Progenitor cell of endocrine pancreas (in vitro differentiated cells): Measurements from ENCODE around the gene LOC101059915.
"Not testable (repeated sequence)": the region's sequence is repeated elsewhere in the genome, so short reads cannot be mapped to it uniquely, and the experiment has no call there.

Experiments
- DNase-seq: peaks from one replicate; pipeline ENCODE4 v3.0.0; 2021; ENCODE audit warnings: low spot score; ENCODE audit not compliant: unreplicated experiment
- H3K27ac Mint-ChIP-seq: 2 replicates; pipeline ENCODE4 v1.8.0; 2021; ENCODE audit warnings: mild to moderate bottlenecking, moderate library complexity, mixed read lengths
- H3K27me3 Mint-ChIP-seq: 2 replicates; pipeline ENCODE4 v1.8.0; 2021; ENCODE audit warnings: mixed read lengths
- H3K36me3 Mint-ChIP-seq: 2 replicates; pipeline ENCODE4 v1.8.0; 2022; ENCODE audit warnings: mixed read lengths; ENCODE audit not compliant: insufficient read depth
- H3K4me1 Mint-ChIP-seq: 2 replicates; pipeline ENCODE4 v1.8.0; 2021; ENCODE audit warnings: low read depth, mixed read lengths
- H3K4me3 Mint-ChIP-seq: 2 replicates; pipeline ENCODE4 v1.8.0; 2021; ENCODE audit warnings: low read depth, mild to moderate bottlenecking, moderate library complexity, mixed read lengths
- H3K9me3 Mint-ChIP-seq: 2 replicates; pipeline ENCODE4 v1.8.0; 2021; ENCODE audit warnings: low read depth, mixed read lengths
- TF ChIP-seq, protein P1 (sequence below): fragments of 200-600 bp; sonication (generic); IDR thresholded peaks from one replicate; pipeline ENCODE4 v1.5.0; 2021; ENCODE audit warnings: antibody characterized with exemption, mild to moderate bottlenecking; ENCODE audit not compliant: unreplicated experiment

Gene LOC101059915

DNA sequence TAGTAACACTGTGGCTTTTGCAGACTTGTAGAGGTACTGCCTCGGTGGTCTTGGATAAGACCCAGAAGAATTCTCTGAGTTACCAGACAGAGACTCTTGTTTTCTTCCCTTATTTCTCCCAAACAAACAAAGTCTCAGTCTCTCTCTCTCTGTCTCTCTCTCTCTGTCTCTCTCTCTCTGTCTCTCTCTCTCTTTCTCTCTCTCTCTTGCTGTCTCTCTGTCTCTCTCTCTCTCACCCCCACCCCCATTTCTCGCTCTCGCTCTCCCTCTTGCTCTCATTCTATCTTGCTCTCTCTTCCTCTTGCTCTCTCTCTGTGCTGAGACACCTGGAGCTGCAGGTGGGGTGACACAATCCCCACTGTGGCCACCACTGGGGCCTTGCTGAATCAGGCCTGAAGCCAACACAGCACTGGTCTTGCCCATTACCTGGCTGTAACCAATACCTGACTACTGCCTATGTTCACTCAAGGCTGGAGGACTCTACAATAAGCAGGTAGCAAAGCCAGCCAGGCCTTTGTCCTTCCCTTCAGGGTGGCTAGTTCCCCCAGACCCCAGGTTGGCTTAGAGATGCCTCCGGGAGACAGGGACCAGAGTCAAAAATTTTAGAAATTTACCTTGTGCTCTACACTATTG lies 12.3 kb downstream of the LOC101059915 start:
- no peaks in the 10 kb centered on the region for H3K4me1 Mint-ChIP-seq
- peaks cover 20% of the 10 kb centered on the region for H3K9me3 Mint-ChIP-seq
- peak; percentile 4 for DNase-seq
- peaks cover 2% of the 10 kb centered on the region for H3K36me3 Mint-ChIP-seq
- no peak overlapping the region for H3K4me3 Mint-ChIP-seq
- H3K27ac Mint-ChIP-seq: no peak overlapping the region
- TF ChIP-seq, protein P1, sequence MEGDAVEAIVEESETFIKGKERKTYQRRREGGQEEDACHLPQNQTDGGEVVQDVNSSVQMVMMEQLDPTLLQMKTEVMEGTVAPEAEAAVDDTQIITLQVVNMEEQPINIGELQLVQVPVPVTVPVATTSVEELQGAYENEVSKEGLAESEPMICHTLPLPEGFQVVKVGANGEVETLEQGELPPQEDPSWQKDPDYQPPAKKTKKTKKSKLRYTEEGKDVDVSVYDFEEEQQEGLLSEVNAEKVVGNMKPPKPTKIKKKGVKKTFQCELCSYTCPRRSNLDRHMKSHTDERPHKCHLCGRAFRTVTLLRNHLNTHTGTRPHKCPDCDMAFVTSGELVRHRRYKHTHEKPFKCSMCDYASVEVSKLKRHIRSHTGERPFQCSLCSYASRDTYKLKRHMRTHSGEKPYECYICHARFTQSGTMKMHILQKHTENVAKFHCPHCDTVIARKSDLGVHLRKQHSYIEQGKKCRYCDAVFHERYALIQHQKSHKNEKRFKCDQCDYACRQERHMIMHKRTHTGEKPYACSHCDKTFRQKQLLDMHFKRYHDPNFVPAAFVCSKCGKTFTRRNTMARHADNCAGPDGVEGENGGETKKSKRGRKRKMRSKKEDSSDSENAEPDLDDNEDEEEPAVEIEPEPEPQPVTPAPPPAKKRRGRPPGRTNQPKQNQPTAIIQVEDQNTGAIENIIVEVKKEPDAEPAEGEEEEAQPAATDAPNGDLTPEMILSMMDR: no peak
- no peaks in the 10 kb centered on the region for H3K27me3 Mint-ChIP-seq

DNA sequence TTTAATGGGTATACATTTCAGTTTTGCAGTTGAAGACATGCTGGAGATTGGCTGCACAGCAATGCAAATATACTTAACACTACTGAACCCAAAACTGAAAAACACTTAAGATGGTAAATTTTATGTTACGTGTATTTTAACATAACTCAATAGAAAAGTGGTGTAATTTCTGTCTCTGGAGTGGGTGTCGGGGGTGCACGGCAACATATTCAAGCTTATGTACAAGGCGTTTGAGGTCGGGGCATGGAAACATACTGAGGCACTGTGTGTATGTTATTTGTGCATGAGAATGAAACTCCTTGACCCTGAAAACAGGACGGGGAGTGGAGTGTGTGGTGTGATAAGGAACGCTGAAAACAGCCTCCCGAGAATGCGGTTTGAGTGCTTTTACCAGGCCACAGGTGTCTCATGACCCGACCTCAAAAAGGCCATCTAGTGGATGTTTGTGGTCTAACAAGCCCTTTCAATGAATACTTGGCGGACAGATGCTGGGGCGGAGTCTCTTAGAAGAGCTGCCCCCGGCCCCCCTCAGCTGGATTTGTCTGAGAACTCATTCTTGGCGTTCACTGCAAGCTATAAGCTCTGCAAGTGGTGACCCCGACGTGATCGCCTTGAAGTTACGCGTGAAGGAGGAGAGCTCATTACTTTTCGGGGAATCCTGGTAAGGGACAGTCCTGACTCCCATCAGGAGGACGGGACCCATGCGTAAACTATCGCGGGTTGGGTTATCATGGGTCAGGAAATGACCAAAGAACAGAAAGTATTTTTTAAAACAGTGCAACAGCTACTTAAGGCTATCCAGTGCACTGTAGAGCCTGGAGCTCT lies 29.5 kb downstream of the LOC101059915 start:
- H3K27me3 Mint-ChIP-seq, H3K36me3 Mint-ChIP-seq, DNase-seq, H3K4me1 Mint-ChIP-seq, H3K27ac Mint-ChIP-seq, H3K9me3 Mint-ChIP-seq, H3K4me3 Mint-ChIP-seq: not testable (repeated sequence)

DNA sequence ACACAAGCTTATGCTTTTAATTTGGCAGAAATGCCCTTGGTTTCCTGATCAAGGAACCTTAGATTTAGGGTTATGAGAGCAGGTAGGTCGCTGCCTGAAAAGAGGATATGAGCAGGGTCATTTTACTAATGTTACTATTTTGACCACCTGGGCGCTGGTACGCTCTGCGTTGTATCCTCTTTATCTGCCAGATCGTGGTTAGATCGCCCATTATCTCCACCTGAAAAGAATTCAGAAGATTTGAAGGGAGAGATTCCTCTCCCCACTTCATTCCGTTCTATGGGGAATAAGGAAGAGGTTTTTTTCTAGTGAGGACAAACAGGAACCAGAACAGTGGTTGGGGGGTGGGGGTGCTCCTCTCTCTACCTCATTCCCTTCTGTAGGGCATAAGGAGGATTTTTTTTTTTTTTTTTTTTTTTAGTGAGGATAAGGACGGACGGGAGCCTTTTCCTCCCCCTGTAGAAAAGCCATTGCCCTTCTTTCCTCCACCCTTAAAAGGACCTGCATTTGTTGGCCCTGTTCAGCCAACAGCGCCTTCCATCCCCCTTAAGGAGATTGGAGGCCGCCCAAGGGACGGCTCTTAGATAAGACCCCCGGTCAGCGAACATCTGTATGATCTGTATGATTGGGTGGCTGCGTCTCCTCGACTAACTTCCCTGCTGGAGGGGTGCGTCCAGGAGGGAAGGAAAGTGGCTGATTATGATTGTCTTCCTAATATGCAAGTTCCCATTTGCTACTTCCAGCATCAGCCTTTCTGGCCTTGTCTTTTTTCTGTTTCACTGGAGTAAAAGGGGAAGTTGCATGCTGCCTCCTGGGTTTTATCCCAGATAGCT lies 30.3 kb downstream of the LOC101059915 start:
- not testable (repeated sequence) for H3K4me3 Mint-ChIP-seq, DNase-seq, H3K27ac Mint-ChIP-seq, H3K27me3 Mint-ChIP-seq, H3K9me3 Mint-ChIP-seq, H3K36me3 Mint-ChIP-seq, H3K4me1 Mint-ChIP-seq

DNA sequence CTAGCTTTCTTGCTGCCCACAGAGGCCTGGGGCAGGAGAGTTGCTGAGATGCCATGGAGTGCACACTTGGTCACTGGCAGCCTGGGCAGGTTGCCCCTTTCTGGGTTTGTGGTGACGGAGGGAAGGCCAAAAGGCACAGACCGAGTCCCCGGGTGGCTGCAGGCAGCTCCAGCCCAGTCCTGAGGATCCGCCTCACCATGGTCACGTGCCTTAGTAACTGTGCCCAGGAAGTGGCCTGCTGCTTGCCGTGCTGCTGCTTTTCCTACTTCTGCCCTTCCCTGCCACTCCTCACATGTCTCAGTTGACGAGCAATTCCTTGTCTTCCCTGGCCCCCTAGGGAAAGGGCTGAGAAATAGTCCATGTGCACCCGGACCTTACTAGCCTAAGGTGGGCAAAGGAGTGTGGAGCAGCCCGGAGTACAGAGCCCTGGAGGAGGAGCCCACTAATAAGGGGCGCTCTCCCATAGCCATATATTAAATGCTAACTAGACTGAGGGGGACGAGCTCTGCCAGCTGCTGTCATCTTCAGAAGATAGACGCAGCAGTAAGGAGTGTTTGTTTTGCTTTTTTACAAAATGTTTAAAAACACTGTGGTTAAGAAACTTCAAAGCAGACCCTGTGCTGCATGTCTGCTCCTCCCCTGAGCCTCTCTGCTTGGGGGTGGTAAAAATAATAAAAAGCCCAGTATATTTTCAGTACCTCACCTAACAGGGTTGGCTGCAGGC lies 31.1 kb downstream of the LOC101059915 start:
- H3K4me1 Mint-ChIP-seq, H3K4me3 Mint-ChIP-seq, H3K27ac Mint-ChIP-seq, DNase-seq, H3K27me3 Mint-ChIP-seq, H3K9me3 Mint-ChIP-seq, H3K36me3 Mint-ChIP-seq: not testable (repeated sequence)

DNA sequence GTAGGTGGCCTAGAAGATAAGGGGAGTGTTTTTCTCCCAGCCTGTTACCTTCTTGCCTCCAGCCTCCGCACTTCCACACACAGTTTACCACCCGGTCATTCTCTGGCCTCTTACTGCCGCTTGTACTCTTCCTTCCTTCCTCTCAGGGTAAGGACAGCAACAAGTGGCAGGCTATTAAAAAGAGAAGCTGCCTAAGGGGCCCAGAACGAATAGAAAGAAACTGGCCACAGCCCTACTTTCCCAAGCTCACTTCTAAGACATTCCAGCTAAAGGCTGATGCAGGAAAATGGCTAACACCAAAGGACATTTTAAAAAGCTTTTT lies 31.6 kb downstream of the LOC101059915 start:
- H3K9me3 Mint-ChIP-seq, H3K4me1 Mint-ChIP-seq, H3K4me3 Mint-ChIP-seq, DNase-seq, H3K36me3 Mint-ChIP-seq, H3K27ac Mint-ChIP-seq, H3K27me3 Mint-ChIP-seq: not testable (repeated sequence)

DNA sequence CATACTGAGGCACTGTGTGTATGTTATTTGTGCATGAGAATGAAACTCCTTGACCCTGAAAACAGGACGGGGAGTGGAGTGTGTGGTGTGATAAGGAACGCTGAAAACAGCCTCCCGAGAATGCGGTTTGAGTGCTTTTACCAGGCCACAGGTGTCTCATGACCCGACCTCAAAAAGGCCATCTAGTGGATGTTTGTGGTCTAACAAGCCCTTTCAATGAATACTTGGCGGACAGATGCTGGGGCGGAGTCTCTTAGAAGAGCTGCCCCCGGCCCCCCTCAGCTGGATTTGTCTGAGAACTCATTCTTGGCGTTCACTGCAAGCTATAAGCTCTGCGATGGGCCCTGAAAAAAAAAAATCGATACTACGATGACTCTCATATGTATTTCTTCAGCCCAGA lies 35.5 kb downstream of the LOC101059915 start:
- not testable (repeated sequence) for H3K27ac Mint-ChIP-seq, H3K9me3 Mint-ChIP-seq, H3K4me3 Mint-ChIP-seq, H3K36me3 Mint-ChIP-seq, H3K4me1 Mint-ChIP-seq, DNase-seq, H3K27me3 Mint-ChIP-seq

DNA sequence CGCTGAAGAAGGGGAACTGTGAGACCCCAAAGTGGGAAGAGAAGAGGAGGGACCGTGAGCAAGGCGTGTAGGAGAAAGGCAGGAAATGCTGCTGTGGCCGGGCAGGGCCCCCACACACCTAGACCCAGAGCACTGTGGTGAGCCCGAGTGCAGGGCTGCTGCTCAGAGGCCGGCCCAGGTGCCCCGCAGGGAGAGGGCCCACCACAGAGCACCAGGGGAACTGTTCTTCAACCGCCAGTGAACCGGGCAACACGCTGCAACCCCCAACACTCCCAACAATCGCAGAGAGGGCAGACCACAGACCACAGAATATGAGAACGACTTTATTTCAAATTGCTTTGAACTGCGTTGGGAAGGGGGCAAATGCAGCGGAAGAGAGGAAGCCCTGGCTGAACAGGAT lies 46.7 kb downstream of the LOC101059915 start:
- DNase-seq, H3K9me3 Mint-ChIP-seq, H3K27me3 Mint-ChIP-seq, H3K4me3 Mint-ChIP-seq, H3K27ac Mint-ChIP-seq, H3K36me3 Mint-ChIP-seq, H3K4me1 Mint-ChIP-seq: not testable (repeated sequence)

DNA sequence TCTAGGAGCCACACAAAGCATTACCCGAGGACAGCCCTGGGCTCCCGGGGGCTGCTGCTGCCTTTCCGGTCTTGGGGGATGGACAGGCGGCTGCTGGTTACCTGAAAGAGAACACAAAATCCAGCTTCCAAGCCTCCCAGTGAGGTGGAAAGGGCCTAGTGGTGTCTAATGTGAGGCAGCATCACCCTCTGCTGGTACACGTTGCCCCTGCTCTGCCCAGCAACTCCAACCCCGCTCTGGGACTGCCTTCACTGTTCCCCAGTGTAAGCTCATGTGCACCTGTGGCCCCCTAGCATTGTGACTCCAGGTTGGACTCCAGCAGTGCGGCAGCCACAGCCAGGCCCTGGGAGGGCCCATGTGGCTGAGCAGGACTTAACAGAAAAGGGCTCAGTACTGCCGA lies 48.2 kb downstream of the LOC101059915 start:
- not testable (repeated sequence) for H3K9me3 Mint-ChIP-seq, H3K4me3 Mint-ChIP-seq, DNase-seq, H3K4me1 Mint-ChIP-seq, H3K27ac Mint-ChIP-seq, H3K36me3 Mint-ChIP-seq, H3K27me3 Mint-ChIP-seq

DNA sequence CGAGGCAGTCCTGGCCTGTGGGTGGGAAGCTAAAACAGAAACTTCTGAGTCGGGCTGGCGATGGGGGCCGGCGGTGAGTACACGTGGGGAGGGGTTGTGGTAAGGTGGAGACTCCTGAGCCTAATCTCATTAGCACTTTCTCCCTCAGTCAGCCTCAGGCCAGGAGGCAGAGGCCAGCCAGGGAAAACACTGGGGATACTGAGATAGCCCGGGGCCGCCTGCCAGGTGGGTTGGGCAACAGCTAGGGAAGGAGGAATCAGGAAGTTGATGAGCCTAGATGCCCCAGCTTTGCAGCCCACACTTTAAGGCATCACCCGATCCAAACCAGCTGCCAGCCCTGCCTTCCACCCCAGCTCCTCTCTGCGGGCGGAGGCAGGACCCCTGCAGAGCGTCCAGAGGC lies 49.0 kb downstream of the LOC101059915 start:
- H3K4me3 Mint-ChIP-seq, H3K27me3 Mint-ChIP-seq, DNase-seq, H3K27ac Mint-ChIP-seq, H3K36me3 Mint-ChIP-seq, H3K4me1 Mint-ChIP-seq, H3K9me3 Mint-ChIP-seq: not testable (repeated sequence)

DNA sequence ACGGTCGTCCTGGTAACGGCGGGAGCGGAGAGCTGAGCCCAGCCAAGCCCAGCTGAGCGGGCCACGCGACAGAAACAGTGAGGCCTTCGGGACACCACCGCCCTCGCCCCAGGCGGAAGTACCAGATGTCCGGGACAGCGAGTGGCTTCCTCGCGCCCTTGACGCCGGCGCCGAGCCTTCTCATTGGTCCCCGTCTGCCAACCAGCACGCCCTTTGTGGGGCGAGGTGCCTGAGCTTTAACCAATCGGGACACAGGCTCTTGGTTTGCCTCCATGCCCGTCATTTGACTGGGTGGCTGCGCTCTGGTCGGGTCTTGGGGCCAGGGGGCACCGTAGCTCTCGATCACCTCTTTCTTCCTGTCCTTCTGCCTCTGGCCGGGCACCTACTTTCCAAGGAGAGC lies 50.8 kb downstream of the LOC101059915 start, which contains the start of gene CXorf49:
Gene CXorf49 (minus strand): TSS at position 101 of the 400 bp plus-strand sequence. CDS start 134 bp downstream, outside the sequence.
- not testable (repeated sequence) for H3K4me1 Mint-ChIP-seq, H3K9me3 Mint-ChIP-seq, H3K27me3 Mint-ChIP-seq, H3K36me3 Mint-ChIP-seq, H3K4me3 Mint-ChIP-seq, DNase-seq, H3K27ac Mint-ChIP-seq

DNA sequence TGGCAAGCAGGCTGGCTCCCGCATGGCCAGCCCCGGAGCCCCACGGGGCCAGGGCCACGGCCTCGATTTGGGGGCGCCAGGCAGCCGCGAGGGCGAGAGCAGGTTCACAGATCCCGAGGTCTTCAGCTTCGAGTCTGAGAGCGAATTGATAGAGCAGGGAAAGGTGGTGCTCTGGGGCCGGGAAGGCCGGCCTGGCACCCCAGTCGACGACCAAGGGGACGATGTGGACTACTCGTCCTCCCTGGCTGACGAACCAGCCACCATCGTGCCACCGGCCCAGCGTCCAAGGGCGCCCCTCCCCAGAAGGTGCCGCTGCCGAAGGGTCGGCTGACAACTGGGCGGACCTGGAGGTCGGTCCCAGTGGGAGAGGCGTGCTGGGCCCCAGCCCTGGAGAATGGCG lies 51.8 kb downstream of the LOC101059915 start:
- not testable (repeated sequence) for H3K36me3 Mint-ChIP-seq, H3K27me3 Mint-ChIP-seq, H3K27ac Mint-ChIP-seq, H3K4me3 Mint-ChIP-seq, H3K4me1 Mint-ChIP-seq, DNase-seq, H3K9me3 Mint-ChIP-seq
